Activated CD4-positive, alpha-beta T cell treated with anti-CD3 and anti-CD28 coated beads, Interleukin-2, Interleukin-4, amounts not matched to agents 100 ng/mL and 50 ng/mL, durations not matched to agents 16 hours and 8 hours (primary cell): Measurements from ENCODE around the gene KCNH6.

Experiments
- DNase-seq: peaks from one replicate; pipeline ENCODE4 v3.0.0-alpha.2; 2020; ENCODE audit warnings: low spot score

The KCNH6 gene

GRCh38 chr17:63523253-63523855 is at the start of gene KCNH6:
Gene KCNH6, plus strand, starts transcription at chr17:63523358. Its CDS starts 56 bp downstream, at chr17:63523414.
- no peak for DNase-seq

GRCh38 chr17:63474174-63474573 is 49.0 kb upstream of the KCNH6 start:
- DNase-seq, result no peak

GRCh38 chr17:63474586-63475460 is 48.3 kb upstream of the KCNH6 start:
- no peak for DNase-seq

GRCh38 chr17:63475491-63476412 is 47.4 kb upstream of the KCNH6 start:
- no peak for DNase-seq

- no peak for DNase-seq
These were observed 46.7 kb upstream of the KCNH6 start for GRCh38 chr17:63476459-63476853.

GRCh38 chr17:63476854-63477479 is 46.2 kb upstream of the KCNH6 start, which contains the start of gene ACE:
Gene ACE, plus strand, starts transcription at chr17:63477061. Its CDS starts 34 bp downstream, at chr17:63477095.
- peak; percentile 22 for DNase-seq

GRCh38 chr17:63477480-63478440 is 45.4 kb upstream of the KCNH6 start:
- no peak for DNase-seq

GRCh38 chr17:63478814-63479494 is 44.2 kb upstream of the KCNH6 start:
- DNase-seq, result peak; percentile 76

GRCh38 chr17:63479495-63480184 is 43.5 kb upstream of the KCNH6 start:
- no peak for DNase-seq

- no peak for DNase-seq
These were observed 42.9 kb upstream of the KCNH6 start for GRCh38 chr17:63480192-63480784.

GRCh38 chr17:63480826-63481487 is 42.2 kb upstream of the KCNH6 start:
- no peak for DNase-seq

- no peak for DNase-seq
These were observed 41.7 kb upstream of the KCNH6 start for GRCh38 chr17:63481488-63481870.

- DNase-seq, result no peak
These were observed 40.6 kb upstream of the KCNH6 start for GRCh38 chr17:63482509-63482908.

- no peak for DNase-seq
These were observed 40.1 kb upstream of the KCNH6 start for GRCh38 chr17:63483038-63483437.

GRCh38 chr17:63483655-63484575 is 39.2 kb upstream of the KCNH6 start:
- DNase-seq, result no peak

- DNase-seq, result no peak
These were observed 36.7 kb upstream of the KCNH6 start for GRCh38 chr17:63486317-63487013.

- no peak for DNase-seq
These were observed 36.2 kb upstream of the KCNH6 start for GRCh38 chr17:63487014-63487339.
